Kidney tubule cell (primary cell): Measurements from ENCODE around the gene LRRC70.
A peak's percentile ranks its signal among the peaks of the same experiment; 100 is the strongest.
"Not testable (repeated sequence)": the region's sequence is repeated elsewhere in the genome, so short reads cannot be mapped to it uniquely, and the experiment has no call there.

Experiments
- DNase-seq: peaks from one replicate; pipeline ENCODE4 v3.0.0-alpha.2; 2018; ENCODE audit warnings: low spot score

Gene LRRC70

GRCh38 chr5:62578540-62578939, at the start of gene LRRC70:
Gene LRRC70, plus strand, starts transcription at chr5:62578819. Its CDS starts 620 bp downstream, at chr5:62579439.
- DNase-seq, result peak; percentile 21

GRCh38 chr5:62533597-62533996, 45.0 kb upstream of the LRRC70 start:
- no peak for DNase-seq

- DNase-seq, result no peak
Measured at GRCh38 chr5:62534461-62535236, 44.0 kb upstream of the LRRC70 start.

- no peak for DNase-seq
Measured at GRCh38 chr5:62536232-62536631, 42.4 kb upstream of the LRRC70 start.

GRCh38 chr5:62536783-62537182, 41.8 kb upstream of the LRRC70 start:
- no peak for DNase-seq

GRCh38 chr5:62538017-62538942, 40.3 kb upstream of the LRRC70 start:
- DNase-seq, result peak; percentile 52

- DNase-seq, result no peak
Measured at GRCh38 chr5:62542720-62543119, 35.9 kb upstream of the LRRC70 start.

GRCh38 chr5:62547945-62548630, 30.5 kb upstream of the LRRC70 start:
- no peak for DNase-seq

GRCh38 chr5:62550103-62550502, 28.5 kb upstream of the LRRC70 start:
- no peak for DNase-seq

GRCh38 chr5:62555930-62556329, 22.7 kb upstream of the LRRC70 start:
- DNase-seq, result no peak

- no peak for DNase-seq
Measured at GRCh38 chr5:62558941-62559340, 19.7 kb upstream of the LRRC70 start.

- no peak for DNase-seq
Measured at GRCh38 chr5:62560786-62561185, 17.8 kb upstream of the LRRC70 start.

GRCh38 chr5:62561896-62562295, 16.7 kb upstream of the LRRC70 start:
- no peak for DNase-seq

GRCh38 chr5:62562867-62563266, 15.8 kb upstream of the LRRC70 start:
- no peak for DNase-seq

GRCh38 chr5:62564101-62564500, 14.5 kb upstream of the LRRC70 start:
- no peak for DNase-seq

- DNase-seq, result not testable (repeated sequence)
Measured at GRCh38 chr5:62565740-62566139, 12.9 kb upstream of the LRRC70 start.

- DNase-seq, result no peak
Measured at GRCh38 chr5:62568143-62568542, 10.5 kb upstream of the LRRC70 start.

- no peak for DNase-seq
Measured at GRCh38 chr5:62568800-62569432, 9.7 kb upstream of the LRRC70 start.

GRCh38 chr5:62569470-62569869, 9.1 kb upstream of the LRRC70 start:
- DNase-seq, result no peak

- DNase-seq, result no peak
Measured at GRCh38 chr5:62572918-62573514, 5.6 kb upstream of the LRRC70 start.

GRCh38 chr5:62574599-62574998, 4.0 kb upstream of the LRRC70 start:
- no peak for DNase-seq

- no peak for DNase-seq
Measured at GRCh38 chr5:62575066-62575465, 3.6 kb upstream of the LRRC70 start.
